GM11168 (cell line): Measurements from ENCODE around the gene NSG1.

Experiments used
- in situ Hi-C: fragments of 300-500 bp; cut with MboI; formaldehyde crosslinking; loops from one replicate; pipeline ENCODE4 v1.12.0; 2022; ENCODE audit warnings: low sequenced_read_pairs; ENCODE audit not compliant: unreplicated experiment

The NSG1 gene

DNA sequence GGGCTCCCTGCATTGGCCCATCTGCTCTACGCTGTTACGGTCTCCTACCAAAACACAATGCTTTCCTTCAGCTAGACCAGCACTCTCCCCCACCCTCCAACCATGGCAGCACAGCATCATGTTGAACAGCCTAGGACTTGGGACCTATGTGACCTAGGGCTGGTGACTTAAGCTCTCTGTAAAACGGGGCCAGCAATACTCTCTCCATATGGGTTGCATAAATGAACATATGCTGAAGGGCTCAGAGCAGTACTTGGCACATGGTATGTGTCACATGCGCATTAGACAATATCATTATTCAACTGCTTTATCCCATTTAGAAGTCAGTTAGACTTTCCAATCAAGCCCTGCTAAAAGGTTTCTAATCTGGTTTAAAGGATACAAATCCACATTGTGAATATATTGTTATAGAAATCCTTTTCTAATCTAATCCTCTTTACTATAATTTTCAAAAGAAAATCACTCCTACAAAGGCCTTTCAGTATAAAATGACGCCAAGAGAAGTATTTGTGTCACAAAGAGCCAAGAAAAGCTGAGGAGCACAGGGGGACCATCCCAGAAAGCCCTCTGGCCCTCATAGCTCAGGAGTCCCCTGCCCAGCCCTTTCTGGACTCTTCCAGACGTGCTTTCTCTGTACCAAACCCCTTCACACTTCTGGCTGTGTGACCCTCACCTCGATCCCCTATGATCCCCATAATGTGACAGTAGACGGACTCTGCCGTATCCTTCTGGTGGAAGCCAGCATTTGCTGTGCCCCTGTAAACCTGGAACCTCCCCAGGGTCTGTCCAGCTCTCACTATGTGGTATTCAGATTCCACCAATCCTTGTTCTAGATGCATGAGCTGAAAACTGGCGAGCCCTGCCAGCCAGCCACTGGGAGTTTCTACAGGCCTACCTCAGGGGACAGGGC, 42.3 kb downstream of the NSG1 start:
- in situ Hi-C loops: no loop called here

DNA sequence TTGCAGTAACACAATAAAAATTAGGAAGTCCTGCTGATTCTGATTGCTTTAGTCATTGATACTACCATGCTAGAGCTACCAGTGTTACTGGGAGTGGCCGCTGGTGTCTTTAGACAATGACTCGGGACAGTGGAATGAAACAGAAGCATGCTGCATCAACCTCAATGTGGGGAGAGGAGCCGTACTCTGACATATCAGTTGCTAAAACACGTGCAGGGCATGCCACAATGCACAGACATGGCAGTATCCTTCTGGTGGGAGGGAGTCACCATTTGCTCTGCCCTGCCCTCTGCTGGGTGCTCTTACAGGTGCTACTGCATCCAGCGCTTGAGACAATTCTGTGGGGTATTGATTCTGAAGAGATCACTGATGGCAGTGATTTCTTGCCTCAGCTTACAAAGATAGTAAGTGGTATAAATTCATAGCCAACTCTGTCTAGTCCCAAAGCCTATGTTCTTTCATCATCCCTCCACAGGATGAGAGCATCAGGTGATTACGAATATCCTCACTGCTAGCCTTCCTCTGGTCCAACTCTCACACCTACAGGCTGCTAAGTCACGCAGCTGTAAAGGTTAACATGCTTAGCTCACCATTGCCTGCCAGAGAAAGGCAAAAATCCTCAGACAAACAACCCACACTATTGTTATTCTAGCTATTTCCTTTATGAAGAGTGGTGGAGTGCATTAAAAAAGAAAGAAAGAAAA, 43.7 kb downstream of the NSG1 start:
- in situ Hi-C loops: no loop called here

DNA sequence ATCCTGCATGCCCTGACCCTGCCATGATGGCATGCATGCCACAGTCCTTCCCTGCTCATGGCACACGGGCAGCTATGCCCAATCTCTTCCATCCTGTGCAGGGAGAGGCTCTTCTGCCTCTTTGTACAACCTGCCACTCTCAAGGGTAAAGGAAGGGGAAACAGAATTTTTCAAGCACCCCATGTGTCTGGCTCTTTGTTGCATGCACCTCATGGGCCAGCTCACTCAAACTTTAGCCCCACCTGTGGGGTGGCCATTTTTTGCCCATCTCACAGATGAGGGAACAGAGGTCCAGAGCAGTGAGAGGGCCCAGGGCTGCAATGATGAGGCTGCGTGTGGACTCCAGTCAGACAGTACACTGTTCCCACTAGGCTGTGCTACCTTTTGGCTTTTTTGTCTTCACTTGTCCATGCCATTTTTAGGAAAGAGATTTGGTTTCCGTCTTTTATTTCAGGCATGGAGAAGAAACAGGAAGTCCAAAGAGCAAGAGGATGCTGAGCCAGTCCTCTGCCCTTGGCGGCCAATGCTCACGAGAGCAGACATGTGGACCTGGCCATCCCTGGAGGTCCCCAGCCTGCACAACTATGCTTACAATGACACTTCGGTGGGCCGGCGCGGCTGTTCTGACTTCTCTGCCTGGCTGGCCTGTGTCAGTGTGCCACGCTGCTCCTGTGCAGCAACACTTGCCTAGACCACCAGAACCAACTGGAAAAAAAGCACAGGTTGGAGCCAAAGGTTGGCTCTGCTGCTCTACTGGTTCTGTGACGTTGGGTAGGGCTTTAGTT, 45.6 kb downstream of the NSG1 start:
- in situ Hi-C loops: no loop called here

DNA sequence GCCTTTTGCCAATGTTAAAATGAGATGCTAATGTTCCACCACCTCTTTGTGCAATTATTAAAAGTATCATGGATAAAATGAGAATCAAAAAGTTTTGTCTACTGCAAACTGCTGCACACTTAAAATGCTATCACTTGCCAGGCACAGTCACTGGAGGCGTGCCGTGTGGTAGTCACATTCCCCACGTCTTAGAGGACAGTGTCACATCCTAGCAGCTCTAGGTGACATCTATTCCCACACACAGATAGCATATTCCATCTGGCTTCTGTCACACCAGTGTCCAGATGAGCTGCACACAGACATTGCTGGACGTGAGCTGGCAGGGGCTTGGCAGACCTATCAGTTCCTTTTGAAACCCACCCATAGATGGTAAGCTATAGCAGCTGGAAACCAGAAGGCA, 47.0 kb downstream of the NSG1 start:
- in situ Hi-C loops: no loop called here

DNA sequence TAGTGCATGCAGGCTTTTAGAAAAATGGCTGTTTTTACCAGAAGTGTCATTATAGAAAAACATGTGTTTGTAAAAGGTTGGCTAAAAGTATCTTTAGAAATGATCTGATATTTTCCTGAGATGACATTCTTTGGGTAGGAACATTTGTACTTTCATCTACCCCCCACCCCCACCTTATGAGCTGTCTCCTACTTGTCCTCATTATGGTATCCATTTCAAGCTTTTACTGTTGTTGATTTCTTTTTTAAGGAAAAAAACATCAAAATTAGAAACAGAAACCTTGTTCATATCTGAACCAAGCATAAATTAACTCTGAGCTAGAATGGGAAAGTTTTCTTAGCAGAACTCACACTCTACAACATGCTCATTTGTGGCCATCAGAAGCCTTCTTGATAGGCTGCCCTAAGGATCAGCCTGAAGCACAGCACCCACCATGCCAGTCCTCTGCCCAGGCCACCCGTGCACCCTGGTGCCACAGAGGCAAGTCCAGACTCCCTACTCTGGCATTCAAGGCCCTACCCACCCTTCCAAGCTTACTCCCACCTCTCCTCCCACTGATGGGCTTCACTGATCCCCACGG, 49.4 kb downstream of the NSG1 start:
- in situ Hi-C loops: no loop called here

DNA sequence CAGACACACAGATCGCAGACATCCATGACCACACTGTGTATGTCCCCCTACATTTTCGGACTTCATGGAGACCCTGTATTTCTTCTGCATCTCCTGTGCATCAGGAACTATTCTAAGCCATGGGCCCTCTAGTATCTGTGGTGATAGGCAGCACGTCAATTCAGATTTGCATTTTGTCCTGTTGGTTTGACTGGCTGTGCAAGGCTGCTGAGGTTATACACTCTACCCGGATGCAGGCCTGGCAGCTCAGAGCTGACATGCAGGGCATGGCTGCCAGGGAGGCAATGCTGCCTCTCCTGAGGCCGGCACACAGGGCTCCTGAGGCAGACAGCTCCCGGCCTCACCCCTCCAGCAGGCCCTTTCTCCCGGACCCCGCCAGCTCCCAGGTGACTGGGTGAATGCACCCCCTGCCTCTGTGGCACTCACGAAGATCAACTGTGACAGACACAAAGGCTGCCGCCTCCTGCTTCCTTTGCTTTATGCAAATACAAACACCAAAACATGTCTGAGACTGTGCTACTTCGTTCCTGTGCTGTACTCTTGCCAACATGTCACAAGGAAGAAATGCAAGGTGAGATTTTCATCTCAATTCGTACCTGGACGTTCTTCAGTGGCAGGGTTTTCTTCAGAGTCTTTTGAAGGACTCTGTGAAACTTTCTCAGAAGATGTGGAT, 51.0 kb downstream of the NSG1 start:
- in situ Hi-C loops: no loop called here

DNA sequence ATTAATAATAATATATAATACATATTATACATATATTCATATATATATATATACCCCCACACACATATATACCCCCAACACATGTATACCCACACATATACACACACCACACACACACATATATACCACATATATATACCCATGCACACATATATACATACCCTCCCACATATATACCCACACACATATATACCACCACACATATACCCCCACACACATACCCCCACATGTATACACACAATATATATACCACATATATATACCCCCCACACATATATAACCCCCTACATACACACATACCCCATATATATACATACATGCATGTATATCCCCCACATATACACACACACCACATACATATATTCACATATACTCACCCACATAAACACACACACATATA, 52.0 kb downstream of the NSG1 start:
- in situ Hi-C loops: no loop called here

DNA sequence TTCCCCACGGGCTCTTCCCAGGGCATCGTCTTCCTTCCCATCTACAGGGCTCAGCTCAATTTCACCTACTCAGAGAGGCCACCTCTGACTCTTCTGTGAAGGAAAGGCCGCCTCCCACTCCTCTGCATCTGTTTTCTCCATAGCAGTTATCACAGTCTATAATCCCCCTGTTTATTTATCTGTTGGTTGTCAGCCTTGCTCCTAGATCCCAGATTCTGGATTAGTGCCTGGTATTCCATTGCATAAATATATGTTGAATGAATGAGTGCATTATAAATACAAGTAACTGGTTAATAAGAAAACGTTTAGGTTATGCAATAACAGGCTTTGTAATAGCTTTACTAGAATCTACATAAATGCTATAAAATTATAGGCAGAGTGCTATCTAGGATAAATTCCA, 52.9 kb downstream of the NSG1 start:
- in situ Hi-C loops: no loop called here

DNA sequence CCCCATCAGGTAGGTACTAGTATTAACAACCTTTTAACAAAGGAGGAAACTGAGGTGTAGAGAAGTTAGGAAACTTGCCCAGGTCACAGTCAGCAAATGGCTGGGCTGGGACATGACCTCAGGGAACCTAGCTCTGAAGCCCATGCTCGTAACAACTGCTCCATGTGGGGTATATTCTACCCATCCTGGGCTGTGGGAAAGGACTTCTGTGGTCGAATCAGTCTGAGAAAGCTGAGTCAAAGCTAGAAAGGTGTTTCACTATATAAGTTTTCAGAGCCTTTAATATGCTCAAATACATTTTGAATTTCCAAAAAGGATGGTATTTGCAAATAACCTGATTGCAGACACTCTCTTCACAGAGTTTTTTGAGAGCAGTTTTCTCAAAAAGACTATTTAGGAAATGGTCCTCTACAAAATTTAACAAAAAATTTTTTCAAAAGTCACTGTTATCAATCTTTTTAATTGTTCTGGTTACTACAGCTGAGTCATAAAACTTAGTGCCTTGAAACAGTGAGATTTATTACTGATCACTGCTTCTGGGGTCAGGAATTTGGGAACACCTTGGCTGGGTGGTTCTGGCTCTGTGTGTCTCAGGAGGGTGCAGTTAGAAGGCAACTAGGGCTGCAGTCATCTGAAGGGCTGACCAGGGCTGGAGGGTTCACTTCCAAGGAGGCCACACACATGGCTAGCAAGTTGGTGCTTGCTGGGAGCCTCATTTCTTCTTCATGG, 53.6 kb downstream of the NSG1 start:
- in situ Hi-C loops: no loop called here

DNA sequence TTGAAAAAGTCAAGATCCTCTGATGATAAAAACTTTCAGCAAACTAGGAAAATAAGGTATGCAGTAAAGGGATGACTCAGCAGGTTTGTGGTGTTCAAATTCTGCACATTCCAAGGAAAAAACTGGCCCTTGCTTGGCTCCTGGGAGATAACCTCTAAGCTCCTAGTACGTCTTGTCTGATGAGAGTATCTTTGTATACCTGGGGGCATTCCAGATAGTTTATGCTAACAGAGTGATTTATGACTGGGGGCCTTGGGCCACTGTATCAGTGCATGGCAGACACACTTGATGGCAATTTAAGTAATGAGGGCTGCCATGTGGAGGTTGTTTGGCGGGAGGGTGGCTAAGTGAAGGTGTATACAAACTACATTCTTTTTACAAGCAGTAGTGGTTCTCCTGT, 56.9 kb downstream of the NSG1 start:
- in situ Hi-C loops: no loop called here

DNA sequence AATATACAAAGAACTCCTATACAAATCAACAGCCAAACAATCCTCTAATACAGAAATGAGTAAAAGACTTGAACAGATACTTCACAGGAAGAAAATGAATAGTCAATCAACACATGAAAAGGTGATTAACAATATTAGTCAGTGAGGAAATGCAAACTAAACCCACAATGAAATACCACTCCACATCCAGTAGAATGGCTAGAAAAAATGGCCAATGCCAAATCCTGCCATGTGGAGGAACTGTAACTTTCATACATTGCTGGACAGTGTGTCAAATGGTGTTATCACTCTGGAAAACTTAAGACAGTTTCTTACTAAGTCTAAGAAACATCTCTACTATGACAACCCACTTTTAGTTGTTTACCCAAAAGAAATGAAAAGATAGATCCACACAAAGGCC, 59.5 kb downstream of the NSG1 start:
- in situ Hi-C loops: no loop called here

DNA sequence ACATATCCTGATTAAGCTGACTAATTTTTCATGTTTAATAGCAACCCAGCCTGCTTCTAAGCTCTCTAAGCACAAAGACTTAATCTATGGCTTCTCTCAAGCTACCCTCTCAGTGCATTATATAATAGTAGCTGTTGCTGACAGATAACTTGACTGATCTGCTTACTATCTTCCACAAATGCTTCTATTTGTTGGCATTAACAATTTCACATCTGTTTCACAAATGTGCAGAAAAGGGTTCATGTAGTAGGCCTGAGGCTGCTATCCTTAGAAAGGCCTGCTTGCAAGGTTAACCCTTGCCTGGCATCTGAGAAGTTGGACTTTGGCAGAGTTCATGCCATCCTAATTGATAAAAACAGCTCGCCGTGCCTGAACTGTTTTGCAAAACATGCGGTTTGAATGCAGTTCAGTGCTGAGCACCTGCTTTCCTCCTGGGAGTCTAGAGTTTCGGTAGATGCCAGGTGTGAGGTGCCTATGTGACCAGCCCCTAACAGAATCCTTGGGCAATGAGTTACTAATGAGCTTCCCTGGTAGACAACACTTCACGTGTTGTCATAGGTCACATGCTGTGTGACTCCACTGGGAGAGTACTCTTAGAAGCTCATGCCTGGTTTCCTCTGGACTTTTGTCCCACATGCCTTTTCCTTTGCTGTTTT, 68.4 kb downstream of the NSG1 start:
- in situ Hi-C loops: no loop called here

DNA sequence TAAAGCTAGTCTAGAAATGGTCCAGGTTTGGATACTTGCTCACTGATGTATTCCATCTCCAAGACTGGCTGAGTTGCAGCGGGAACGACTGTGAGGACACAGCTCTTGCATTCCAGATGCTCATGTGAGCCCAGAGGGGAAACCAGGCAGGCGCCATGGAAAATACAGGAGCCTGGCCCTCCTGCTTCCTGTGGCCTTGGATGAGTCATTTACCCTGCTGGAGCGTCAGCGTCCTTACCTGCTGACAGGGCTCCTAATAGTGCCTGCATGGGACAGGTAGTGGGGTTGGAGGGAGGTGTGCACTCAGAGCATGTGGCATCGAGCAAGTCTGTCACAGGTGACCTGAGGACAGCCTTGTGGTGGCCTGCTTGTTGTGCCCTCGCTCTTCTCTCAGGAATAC, 69.4 kb downstream of the NSG1 start:
- in situ Hi-C loops: no loop called here

DNA sequence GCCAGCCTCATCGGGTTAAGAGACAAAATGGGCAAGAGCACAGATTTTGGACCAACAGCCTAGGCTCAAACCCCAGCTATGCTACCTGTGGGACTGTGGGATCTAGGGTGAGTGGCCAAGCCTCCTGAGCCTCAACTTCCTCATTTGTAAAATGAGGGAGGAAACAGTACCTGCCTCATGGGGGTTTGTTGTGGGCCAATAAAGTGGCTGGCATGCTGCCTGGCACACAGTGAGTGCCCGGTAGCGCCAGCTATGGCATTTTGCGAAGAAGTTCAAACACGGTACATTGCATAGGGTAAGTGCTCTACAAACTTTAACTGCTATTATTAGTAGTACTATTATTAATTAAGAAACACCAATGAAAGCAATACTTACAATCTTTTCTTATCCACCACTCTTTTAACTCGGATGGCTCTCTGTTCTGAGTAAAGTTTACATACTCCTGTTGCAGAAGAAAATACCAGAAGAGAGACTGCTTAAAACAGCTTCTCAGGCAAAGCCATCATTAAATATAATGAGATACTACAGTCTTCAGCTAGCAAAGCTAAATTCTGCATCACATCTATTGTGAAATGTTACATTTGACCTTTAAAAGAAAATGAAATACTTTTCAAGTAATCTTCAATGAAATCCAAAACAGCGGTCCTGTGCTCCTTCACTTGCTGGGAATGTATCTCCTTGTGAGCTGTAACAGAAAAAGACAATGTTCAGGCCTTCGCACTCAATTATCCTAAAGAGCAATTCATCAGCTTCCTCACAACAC, 70.1 kb downstream of the NSG1 start:
- in situ Hi-C loops: no loop called here

DNA sequence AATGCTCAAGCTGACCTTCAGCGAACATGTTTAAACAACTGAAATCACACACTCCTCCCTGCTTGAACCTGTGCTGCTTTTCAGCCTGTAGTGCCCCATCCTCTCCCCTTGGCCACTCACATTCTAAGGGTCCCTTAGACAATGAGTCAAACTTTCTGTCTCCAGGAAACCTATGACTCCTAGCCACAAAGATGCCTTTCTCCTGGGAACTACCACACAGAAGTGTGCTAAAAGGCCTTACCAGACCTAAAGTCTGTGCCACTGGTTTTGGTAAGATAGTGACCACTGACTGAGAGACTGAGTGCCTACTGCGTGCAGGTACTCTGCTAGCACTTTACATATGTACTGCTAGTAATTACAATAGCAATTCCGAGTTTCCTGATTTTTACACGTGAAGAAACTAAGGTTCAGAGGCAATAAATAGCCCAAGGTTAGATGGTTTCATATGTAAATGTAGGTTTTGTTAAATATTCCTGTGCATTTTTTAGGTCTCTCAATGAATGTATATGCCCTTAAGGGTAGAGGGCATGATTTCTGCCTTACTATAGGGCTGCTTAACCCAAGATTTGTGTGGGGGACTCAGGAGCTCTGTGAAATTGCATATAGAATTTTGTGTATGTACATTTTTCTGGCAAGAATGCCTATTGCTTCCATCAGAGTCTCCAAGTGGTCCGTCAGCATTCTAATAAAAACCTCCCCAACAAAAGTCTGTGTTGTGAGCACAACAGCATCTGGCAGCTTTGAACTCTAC, 71.1 kb downstream of the NSG1 start:
- in situ Hi-C loops: no loop called here

DNA sequence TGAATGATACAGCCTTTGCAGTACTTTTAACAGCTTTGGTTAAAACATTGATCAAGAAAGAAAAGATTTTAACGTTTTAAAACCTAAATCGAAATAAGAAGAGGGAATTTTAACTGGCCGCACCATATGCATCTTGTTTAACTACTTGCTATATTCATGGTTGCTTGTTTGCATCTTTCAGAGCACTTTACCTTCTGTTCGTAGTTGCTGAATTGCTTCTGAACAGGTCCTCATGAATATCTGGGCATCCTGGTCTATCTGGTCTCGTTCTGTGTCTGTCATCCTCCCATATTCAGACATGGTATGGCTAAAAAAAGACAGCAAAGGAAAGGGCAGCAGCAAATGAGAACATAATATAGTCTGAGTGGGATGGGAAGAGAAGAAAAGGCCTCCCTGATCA, 72.3 kb downstream of the NSG1 start:
- in situ Hi-C loops: no loop called here

DNA sequence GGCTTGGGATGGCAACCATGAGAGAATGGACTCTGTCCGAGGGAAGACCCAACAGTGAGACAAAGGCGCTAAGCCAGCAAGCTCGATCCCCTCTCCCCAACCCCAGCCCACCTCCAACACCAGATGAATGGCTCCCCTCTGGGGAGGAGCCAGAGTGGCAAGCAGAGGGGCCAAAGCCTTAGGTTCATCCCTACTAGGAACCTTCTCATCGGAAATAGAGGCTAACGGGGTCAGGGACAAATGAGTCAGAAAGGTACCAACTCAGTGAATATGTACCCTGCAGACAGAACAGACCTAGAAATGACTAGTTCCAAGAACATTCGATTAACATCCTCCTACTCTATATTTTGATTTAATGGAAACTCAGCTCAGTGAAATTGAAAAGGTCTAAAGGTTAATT, 73.9 kb downstream of the NSG1 start:
- in situ Hi-C loops: no loop called here

DNA sequence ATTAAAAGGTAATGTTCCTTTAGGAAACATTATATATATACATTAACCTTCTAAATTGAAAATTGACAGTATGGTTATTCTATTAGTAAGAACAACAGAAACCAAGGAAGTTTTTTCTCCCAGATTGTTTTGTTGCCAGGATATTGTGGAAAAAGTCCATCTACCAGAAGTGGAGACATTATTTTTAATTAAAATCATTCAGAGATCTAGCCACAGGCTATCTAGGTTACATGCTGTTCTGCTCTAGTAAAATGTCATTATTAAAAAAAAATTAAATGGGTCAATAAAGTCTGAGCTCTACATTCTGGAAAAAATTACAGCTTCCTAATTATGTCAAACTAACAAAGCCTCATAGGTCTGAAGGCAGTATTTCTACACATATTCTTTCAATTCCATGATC, 74.3 kb downstream of the NSG1 start:
- in situ Hi-C loops: no loop called here
